ENCODE results near the gene SIDT2. TPM values are rescaled to one million over a fixed set of nuclear protein-coding genes. Genes with fewer than 3 reads are reported as not detected.

The SIDT2 gene
- total and polyA plus RNA-seq, 8 donors: 15.1 to 310 (median 50.0) TPM

DNA sequence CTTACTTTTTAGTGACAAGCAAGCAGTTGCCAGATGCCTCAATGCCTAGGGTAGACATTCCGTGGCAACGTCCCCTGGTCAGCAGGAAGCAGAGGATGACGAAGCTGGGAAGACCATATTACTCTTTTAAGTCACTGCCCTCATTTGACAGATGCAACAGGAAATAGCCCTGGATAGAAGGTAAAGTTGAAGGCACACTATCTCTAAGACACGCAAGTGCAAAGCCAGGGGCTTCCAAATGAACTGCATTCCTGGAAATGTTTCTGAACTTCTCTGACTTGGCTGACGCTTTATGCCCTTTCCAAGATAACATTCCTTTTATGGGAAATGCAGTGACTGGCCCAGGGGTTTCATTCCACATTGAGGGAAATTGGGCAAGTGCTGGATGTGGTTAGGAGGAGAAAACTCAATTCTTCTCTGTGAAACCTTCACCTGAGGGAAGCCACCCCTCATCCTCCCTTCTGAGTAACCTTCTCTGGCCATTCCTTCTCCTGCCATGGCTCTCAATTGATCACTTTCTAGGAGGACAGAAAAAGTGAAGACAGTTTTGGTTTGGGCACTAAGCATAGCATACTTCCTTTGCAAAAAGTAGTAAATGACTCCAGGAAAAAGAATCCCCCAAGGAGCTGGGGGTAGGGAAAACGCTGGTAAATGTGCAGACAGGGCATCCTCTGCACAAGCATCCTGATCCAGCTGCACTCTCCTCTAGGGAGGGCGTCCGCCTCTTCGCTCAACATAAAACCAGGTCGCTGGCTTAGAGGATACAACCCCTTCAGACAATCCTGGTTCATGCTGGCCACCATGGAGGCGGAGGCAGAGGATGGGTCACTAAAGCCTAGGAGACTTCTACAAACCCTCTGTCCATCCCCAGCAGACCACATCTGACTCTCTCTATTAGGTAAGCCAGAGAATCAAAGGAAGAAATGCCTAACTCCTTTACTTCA, 38.9 kb downstream of the SIDT2 start:
- H3K27me3 ChIP-seq: no peaks in the 10 kb centered on the region
- H3K27ac ChIP-seq: peak overlapping the region in 4 of 5 donors; percentile 83 to 88 (median 84)
- H3K4me1 ChIP-seq: peaks cover 36 to 65% (median 56%) of the 10 kb centered on the region in 4 donors
- no peaks in the 10 kb centered on the region for H3K9me3 ChIP-seq
- 63 to 78% (median 76%) methylated on average over 11 of the region's 11 CpGs for WGBS, 5 donors
- H3K4me3 ChIP-seq: no peak overlapping the region
- intact Hi-C loops (cut with DNase I; ENCODE audit: low total_unique reads): no loop called here
- TF ChIP-seq POLR2A (IDR thresholded peaks at IDR 0.05): no peak
- peak; percentile 22 to 62 (median 27) for TF ChIP-seq POLR2AphosphoS5 (IDR thresholded peaks at IDR 0.05)
- DNase-seq: peak in 1 of 2 donors; percentile 37
- H3K36me3 ChIP-seq: peaks cover 64 to 98% (median 81%) of the 10 kb centered on the region in 4 donors

DNA sequence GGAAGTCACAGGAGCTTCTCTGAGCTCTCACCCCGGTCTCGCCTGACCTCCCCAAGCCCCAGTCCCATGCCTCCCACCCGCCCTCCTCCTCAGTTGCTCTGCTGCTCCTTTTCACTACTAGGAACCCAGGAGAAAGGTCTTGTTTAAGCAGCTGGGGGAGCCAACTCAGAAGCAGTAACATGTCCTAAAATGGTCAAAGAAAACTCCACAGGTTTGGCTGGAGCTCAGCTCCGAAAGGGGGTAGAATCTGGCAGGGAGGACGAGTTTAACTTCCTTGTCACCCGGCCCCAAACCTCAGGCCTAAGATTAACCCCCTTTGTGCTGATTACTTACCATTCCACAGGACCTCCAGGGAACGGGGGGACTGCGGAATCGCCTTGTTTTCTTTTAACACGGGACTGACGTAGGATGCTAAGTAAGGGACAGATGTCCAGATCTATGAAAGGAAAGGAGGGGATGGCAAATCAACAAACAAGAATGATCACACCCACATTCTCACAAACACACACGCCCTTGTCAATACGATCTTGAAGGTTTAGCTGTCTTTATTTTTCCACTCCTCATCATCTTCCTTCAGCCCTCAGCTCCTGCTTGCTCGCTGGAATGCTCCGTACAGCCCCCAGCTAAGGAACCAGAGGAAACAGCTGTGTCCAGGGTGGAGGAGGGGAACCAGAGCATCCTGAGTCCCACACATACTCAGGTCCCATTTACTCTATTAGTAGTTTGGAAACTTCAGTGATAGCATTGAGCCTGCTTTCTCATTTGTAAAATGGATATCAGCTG, 39.8 kb downstream of the SIDT2 start:
- H3K27me3 ChIP-seq: no peaks in the 10 kb centered on the region
- intact Hi-C loops (cut with DNase I; ENCODE audit: low total_unique reads): no loop called here
- 35 to 62% (median 54%) methylated on average over 15 of the region's 15 CpGs for WGBS, 5 donors
- DNase-seq: peak in 1 of 2 donors; percentile 67
- no peaks in the 10 kb centered on the region for H3K9me3 ChIP-seq
- H3K4me1 ChIP-seq: peaks cover 37 to 74% (median 60%) of the 10 kb centered on the region in 4 donors
- TF ChIP-seq, protein P1, sequence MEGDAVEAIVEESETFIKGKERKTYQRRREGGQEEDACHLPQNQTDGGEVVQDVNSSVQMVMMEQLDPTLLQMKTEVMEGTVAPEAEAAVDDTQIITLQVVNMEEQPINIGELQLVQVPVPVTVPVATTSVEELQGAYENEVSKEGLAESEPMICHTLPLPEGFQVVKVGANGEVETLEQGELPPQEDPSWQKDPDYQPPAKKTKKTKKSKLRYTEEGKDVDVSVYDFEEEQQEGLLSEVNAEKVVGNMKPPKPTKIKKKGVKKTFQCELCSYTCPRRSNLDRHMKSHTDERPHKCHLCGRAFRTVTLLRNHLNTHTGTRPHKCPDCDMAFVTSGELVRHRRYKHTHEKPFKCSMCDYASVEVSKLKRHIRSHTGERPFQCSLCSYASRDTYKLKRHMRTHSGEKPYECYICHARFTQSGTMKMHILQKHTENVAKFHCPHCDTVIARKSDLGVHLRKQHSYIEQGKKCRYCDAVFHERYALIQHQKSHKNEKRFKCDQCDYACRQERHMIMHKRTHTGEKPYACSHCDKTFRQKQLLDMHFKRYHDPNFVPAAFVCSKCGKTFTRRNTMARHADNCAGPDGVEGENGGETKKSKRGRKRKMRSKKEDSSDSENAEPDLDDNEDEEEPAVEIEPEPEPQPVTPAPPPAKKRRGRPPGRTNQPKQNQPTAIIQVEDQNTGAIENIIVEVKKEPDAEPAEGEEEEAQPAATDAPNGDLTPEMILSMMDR (IDR thresholded peaks at IDR 0.05): no peak
- TF ChIP-seq POLR2AphosphoS5 (IDR thresholded peaks at IDR 0.05) (peak in 1 of 3 donors; percentile 5), POLR2A (IDR thresholded peaks at IDR 0.05) (no peak), EP300 (IDR thresholded peaks at IDR 0.05) (peak; percentile 14)
- no peak overlapping the region for H3K4me3 ChIP-seq
- H3K36me3 ChIP-seq: peaks cover 61 to 98% (median 80%) of the 10 kb centered on the region in 4 donors
- peak overlapping the region in 4 of 5 donors; percentile 83 to 88 (median 84) for H3K27ac ChIP-seq

DNA sequence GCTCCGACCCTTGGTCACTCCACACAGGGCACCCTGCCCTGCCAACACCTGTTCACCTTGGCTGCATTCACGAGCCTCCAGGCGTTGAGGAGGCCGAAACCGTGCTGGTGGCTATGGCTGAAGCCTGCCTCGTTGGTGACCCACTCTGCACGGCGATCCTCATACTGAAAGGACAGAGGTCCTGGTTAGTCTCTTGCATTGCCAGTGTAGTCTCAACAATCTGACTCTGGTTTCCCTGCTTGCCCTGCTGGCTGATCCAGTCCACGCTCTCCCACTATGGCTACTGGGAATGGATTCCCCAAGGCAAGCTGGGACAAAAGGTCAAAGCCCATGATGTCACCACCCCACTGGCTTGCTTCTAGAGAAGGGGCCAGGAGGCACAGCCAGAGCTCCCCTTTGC, 40.5 kb downstream of the SIDT2 start:
- Histone ChIP-seq H3K9me3 (no peaks in the 10 kb centered on the region), H3K4me3 (no peak overlapping the region), H3K27ac (peak overlapping the region in 4 of 5 donors; percentile 83 to 88 (median 84)), H3K27me3 (no peaks in the 10 kb centered on the region), H3K36me3 (peaks cover 62 to 98% (median 80%) of the 10 kb centered on the region in 4 donors), H3K4me1 (peaks cover 37 to 81% (median 63%) of the 10 kb centered on the region in 4 donors)
- 68 to 89% (median 88%) methylated on average over 8 to 9 of the region's 9 CpGs for WGBS, 5 donors
- TF ChIP-seq EP300 (IDR thresholded peaks at IDR 0.05) (no peak), POLR2A (IDR thresholded peaks at IDR 0.05) (no peak), POLR2AphosphoS5 (IDR thresholded peaks at IDR 0.05) (no peak)
- TF ChIP-seq, protein P1 (IDR thresholded peaks at IDR 0.05): no peak
- intact Hi-C loops (cut with DNase I; ENCODE audit: low total_unique reads): no loop called here
- DNase-seq: no peak

GRCh38 chr11:117219455-117219854, 40.9 kb downstream of the SIDT2 start:
- intact Hi-C loops (cut with DNase I; ENCODE audit: low total_unique reads): no loop called here
- H3K36me3 ChIP-seq: peaks cover 64 to 98% (median 79%) of the 10 kb centered on the region in 4 donors
- H3K4me1 ChIP-seq: peaks cover 38 to 85% (median 66%) of the 10 kb centered on the region in 4 donors
- H3K27me3 ChIP-seq: no peaks in the 10 kb centered on the region
- no peaks in the 10 kb centered on the region for H3K9me3 ChIP-seq
- no peak overlapping the region for H3K4me3 ChIP-seq
- TF ChIP-seq POLR2A (IDR thresholded peaks at IDR 0.05) (no peak), POLR2AphosphoS5 (IDR thresholded peaks at IDR 0.05) (no peak), EP300 (IDR thresholded peaks at IDR 0.05) (no peak)
- TF ChIP-seq, protein P1 (IDR thresholded peaks at IDR 0.05): no peak
- peak in 1 of 2 donors; percentile 10 for DNase-seq
- H3K27ac ChIP-seq: peak overlapping the region; percentile 37 to 88 (median 83)
- 61 to 83% (median 71%) methylated on average over 7 to 8 of the region's 8 CpGs for WGBS, 5 donors
